Parathyroid adenoma (tissue), 2 donors: Measurements from ENCODE around the gene MTMR6.

Experiments
- H2AFZ ChIP-seq: fragments of 300-600 bp; sonication (generic); one replicate; pipeline ENCODE4 v1.7.0; 2017; ENCODE audit warnings: antibody characterized with exemption, mild to moderate bottlenecking
- H3K27ac ChIP-seq: fragments of 300-600 bp; sonication (generic); one replicate; pipeline ENCODE4 v1.7.0; 2017
- H3K27me3 ChIP-seq: fragments of 300-600 bp; sonication (generic); one replicate; pipeline ENCODE4 v1.7.0; 2017; ENCODE audit warnings: low read length; ENCODE audit not compliant: control insufficient read depth, insufficient read depth
- H3K36me3 ChIP-seq: fragments of 300-600 bp; sonication (generic); one replicate; pipeline ENCODE4 v1.7.0; 2017; ENCODE audit warnings: low read length; ENCODE audit not compliant: control insufficient read depth, insufficient read depth
- H3K4me1 ChIP-seq: fragments of 300-600 bp; sonication (generic); one replicate; pipeline ENCODE4 v1.7.0; 2017; ENCODE audit warnings: control low read depth
- H3K4me2 ChIP-seq: fragments of 300-600 bp; sonication (generic); one replicate; pipeline ENCODE4 v1.7.0; 2017; ENCODE audit warnings: low read length
- H3K4me3 ChIP-seq: fragments of 300-600 bp; sonication (generic); one replicate; pipeline ENCODE4 v1.7.0; 2017; ENCODE audit warnings: low read depth, low read length
- H3K79me2 ChIP-seq: fragments of 300-600 bp; sonication (generic); one replicate; pipeline ENCODE4 v1.7.0; 2017; ENCODE audit warnings: control low read depth
- H3K9ac ChIP-seq: fragments of 300-600 bp; sonication (generic); one replicate; pipeline ENCODE4 v1.7.0; 2017; ENCODE audit warnings: mild to moderate bottlenecking
- H3K9me3 ChIP-seq: fragments of 300-600 bp; sonication (generic); one replicate; pipeline ENCODE4 v1.7.0; 2017; ENCODE audit warnings: low read length; ENCODE audit not compliant: control insufficient read depth
- TF ChIP-seq, protein P1 (sequence below): fragments of 300-600 bp; sonication (generic); IDR thresholded peaks from one replicate; pipeline ENCODE4 v1.7.0; 2017; ENCODE audit warnings: antibody characterized with exemption, mild to moderate bottlenecking
- donor health status: primary hyperparathyroidism.

MTMR6 gene

DNA sequence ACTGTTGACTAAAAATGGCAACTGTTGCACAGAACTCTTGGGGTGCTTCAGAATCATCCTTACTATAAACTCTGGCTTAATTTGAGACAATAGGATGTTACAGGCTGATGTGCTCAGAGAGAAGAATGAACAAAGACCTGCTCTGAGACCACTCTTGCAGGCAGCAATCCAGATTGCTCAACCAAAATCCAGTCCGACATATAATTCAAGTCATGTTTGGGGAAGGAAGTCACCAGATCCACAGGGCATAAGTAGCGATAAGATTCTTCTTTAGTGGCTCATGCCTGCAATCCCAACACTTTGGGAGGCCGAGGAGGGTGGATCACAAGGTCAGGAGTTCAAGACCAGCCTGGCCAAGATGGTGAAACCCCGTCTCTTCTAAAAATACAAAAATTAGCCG lies 20.6 kb downstream of the MTMR6 start:
- no peak overlapping the region for H2AFZ ChIP-seq
- no peaks in the 10 kb centered on the region for H3K9me3 ChIP-seq
- no peak overlapping the region for H3K4me3 ChIP-seq
- no peaks in the 10 kb centered on the region for H3K36me3 ChIP-seq
- TF ChIP-seq, protein P1, sequence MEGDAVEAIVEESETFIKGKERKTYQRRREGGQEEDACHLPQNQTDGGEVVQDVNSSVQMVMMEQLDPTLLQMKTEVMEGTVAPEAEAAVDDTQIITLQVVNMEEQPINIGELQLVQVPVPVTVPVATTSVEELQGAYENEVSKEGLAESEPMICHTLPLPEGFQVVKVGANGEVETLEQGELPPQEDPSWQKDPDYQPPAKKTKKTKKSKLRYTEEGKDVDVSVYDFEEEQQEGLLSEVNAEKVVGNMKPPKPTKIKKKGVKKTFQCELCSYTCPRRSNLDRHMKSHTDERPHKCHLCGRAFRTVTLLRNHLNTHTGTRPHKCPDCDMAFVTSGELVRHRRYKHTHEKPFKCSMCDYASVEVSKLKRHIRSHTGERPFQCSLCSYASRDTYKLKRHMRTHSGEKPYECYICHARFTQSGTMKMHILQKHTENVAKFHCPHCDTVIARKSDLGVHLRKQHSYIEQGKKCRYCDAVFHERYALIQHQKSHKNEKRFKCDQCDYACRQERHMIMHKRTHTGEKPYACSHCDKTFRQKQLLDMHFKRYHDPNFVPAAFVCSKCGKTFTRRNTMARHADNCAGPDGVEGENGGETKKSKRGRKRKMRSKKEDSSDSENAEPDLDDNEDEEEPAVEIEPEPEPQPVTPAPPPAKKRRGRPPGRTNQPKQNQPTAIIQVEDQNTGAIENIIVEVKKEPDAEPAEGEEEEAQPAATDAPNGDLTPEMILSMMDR, result no peak
- no peaks in the 10 kb centered on the region for H3K27me3 ChIP-seq
- no peak overlapping the region for H3K4me2 ChIP-seq
- no peak overlapping the region for H3K9ac ChIP-seq
- H3K4me1 ChIP-seq, result no peaks in the 10 kb centered on the region
- no peak overlapping the region for H3K27ac ChIP-seq
- H3K79me2 ChIP-seq, result no peaks in the 10 kb centered on the region

DNA sequence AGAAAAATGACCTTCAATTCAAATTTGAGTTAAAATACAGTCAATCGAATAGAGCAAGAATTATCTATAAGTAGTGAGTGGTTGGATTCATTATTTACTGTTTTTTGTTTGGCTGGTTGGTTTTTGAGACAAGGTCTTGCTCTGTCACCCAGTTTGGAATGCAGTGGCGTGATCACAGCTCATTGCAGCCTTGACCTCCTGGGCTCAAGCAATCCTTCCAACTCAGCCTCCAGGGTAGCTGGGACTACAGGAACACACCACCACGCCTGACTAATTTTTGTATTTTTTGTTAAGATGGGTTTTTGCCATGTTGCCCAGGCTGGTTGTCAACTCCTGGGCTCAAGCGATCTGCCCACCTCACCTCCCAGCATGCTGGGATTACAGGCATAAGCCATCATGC lies 25.0 kb downstream of the MTMR6 start:
- Histone ChIP-seq H2AFZ (no peak overlapping the region), H3K9ac (no peak overlapping the region), H3K79me2 (no peaks in the 10 kb centered on the region), H3K27ac (no peak overlapping the region), H3K4me1 (no peaks in the 10 kb centered on the region), H3K27me3 (no peaks in the 10 kb centered on the region), H3K36me3 (no peaks in the 10 kb centered on the region), H3K4me2 (no peak overlapping the region), H3K4me3 (no peak overlapping the region), H3K9me3 (no peaks in the 10 kb centered on the region)
- TF ChIP-seq, protein P1, result no peak

DNA sequence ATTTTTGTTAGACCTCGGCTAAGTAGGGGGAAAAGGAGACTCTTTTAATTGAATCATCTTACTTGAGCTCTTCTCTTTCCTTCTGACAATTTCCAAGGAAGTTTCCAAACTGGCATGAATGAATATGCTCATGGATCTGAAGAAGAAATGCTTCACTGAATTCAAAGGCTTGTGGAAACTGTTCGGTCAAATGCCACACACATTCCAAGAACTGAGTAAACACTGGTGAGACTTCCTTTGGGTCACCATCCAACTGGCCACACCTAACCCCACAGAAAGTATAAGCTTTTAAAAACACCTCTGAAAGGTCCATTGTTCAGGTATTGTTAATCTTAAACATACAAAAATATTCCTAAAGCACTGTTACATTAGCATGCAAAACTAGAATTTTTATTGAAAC lies 33.6 kb downstream of the MTMR6 start:
- Histone ChIP-seq H3K36me3 (no peaks in the 10 kb centered on the region), H3K4me2 (no peak overlapping the region), H3K79me2 (no peaks in the 10 kb centered on the region), H3K27ac (no peak overlapping the region), H3K4me1 (no peaks in the 10 kb centered on the region), H2AFZ (no peak overlapping the region), H3K9ac (no peak overlapping the region), H3K27me3 (no peaks in the 10 kb centered on the region), H3K9me3 (no peaks in the 10 kb centered on the region), H3K4me3 (no peak overlapping the region)
- TF ChIP-seq, protein P1, result no peak

DNA sequence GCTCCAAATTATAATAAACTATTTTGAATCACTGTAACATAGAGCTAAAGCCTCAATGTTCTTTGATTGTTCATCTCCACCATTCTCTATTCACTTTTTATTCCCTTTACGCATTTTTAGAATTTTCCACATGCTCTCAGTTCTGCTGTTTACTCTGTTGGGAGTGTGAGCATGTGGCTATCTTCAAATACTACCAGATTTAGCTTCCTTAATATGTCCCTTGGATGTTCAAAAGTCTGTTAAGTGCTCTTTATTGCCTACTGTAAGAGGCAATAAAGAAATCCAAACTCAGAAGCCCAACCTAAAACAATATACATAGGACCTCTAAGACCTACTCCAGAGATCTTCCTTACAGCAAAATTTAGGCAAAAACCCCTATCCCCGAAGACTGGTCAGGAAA lies 34.5 kb downstream of the MTMR6 start:
- TF ChIP-seq, protein P1, result no peak
- no peak overlapping the region for H3K4me2 ChIP-seq
- H3K36me3 ChIP-seq, result no peaks in the 10 kb centered on the region
- H3K27me3 ChIP-seq, result no peaks in the 10 kb centered on the region
- no peak overlapping the region for H3K4me3 ChIP-seq
- no peak overlapping the region for H3K9ac ChIP-seq
- no peaks in the 10 kb centered on the region for H3K79me2 ChIP-seq
- H3K4me1 ChIP-seq, result no peaks in the 10 kb centered on the region
- no peak overlapping the region for H2AFZ ChIP-seq
- no peak overlapping the region for H3K27ac ChIP-seq
- H3K9me3 ChIP-seq, result no peaks in the 10 kb centered on the region

DNA sequence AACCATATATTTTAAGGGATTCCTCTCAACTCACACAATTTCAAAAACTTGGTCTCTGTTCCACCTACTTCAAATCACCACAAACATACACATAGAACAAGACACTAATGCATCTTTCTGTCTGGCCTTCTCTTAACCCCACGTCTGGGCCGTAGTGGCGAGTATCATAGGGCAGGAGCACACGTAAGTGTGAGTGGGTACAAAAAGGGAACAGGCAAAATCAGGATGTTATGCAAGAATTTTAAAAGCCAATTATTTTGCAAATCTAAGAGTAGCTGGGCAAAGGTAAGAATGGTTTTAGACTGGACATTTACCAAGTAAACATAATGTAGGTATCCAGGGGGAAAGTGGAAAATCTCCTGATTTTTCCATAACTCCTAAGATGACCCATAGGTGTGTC lies 35.1 kb downstream of the MTMR6 start:
- no peak overlapping the region for H3K27ac ChIP-seq
- no peaks in the 10 kb centered on the region for H3K36me3 ChIP-seq

More for the DNA sequence above, 35.1 kb downstream of the MTMR6 start:
- no peaks in the 10 kb centered on the region for H3K4me1 ChIP-seq
- TF ChIP-seq, protein P1, result no peak
- no peak overlapping the region for H3K9ac ChIP-seq
- H3K27me3 ChIP-seq, result no peaks in the 10 kb centered on the region
- no peak overlapping the region for H3K4me2 ChIP-seq
- no peak overlapping the region for H2AFZ ChIP-seq
- no peaks in the 10 kb centered on the region for H3K79me2 ChIP-seq
- no peak overlapping the region for H3K4me3 ChIP-seq
- no peaks in the 10 kb centered on the region for H3K9me3 ChIP-seq
